LNCaP clone FGC (cell line): ENCODE measurements around the gene RDH13.
"Not testable (repeated sequence)": the region's sequence is repeated elsewhere in the genome, so short reads cannot be mapped to it uniquely, and the experiment has no call there.

Experiments used
- DNase-seq: peaks from one replicate; pipeline ENCODE4 v3.0.0-alpha.2; 2011; ENCODE audit warnings: low read depth
- H3K4me3 ChIP-seq: 2 replicates; pipeline ENCODE4 v1.5.1; 2011; ENCODE audit warnings: mild to moderate bottlenecking, low read depth, low read length, control low read depth
- CTCF ChIP-seq: IDR thresholded peaks from 2 replicates; pipeline ENCODE4 v1.5.1; 2012; ENCODE audit warnings: mild to moderate bottlenecking; ENCODE audit not compliant: control insufficient read depth, insufficient read depth; ENCODE audit errors: extremely low read depth

Gene RDH13

DNA sequence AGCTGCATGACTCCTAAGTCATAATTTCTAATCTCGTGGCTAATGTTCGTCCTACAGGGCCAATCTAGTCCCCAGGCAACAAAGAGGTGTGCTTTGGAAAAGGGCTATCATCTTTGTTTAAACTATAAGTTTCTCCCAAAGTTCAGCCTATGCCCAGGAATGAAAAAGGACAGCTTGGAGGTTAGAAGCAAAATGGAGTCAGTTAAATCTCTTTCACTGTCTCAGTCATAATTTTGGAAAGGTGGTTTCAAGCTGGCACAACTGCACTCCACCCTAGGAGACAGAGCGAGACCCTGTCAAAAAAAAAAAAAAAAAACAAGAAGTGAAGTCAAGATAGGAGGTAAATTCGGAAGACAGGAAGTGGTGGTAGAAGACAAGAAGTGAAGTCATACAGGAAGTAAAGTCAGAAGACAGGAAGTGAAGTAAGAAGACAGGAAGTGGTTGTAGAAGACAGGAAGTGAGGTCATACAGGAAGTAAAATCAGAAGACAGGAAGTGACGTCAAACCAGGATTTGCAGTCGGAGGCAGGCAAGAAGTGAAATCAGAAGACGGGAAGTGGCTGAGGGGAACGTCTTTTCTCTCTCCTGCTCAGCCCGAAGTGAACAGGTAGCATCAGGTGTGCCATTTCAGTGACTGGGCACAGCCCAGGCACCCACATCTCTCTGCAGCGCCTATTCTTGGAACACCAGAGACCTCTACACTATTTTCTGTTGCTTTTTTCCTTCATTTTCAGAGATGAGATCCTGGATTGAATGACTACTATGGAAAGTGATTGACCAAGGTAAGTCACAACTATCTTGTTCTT is 57.1 kb downstream of the RDH13 start:
- DNase-seq, result peak; percentile 91
- TF ChIP-seq CTCF, result no peak
- H3K4me3 ChIP-seq, result peak overlapping the region; percentile 77

- H3K4me3 ChIP-seq, result no peak overlapping the region
- no peak for TF ChIP-seq CTCF
- no peak for DNase-seq
Observed at GRCh38 chr19:55000761-55001160, 62.2 kb downstream of the RDH13 start.

DNA sequence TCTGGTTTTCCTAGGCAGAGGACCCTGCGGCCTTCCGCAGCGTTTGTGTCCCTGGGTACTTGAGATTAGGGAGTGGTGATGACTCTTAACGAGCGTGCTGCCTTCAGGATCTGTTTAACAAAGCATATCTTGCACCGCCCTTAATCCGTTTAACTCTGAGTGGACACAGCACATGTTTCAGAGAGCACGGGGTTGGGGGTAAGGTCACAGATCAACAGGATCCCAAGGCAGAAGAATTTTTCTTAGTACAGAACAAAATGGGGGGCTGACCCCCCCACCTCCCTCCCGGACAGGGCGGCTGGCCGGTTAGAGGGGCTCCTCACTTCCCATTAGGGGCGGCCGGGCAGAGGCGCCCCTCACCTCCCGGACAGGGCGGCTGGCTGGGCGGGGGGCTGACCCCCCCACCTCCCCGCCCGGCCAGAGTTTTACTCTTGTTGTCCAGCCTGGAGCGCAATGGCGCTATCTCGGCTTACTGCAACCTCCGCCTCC is 64.2 kb downstream of the RDH13 start:
- not testable (repeated sequence) for DNase-seq

GRCh38 chr19:54995561-54995960 is 67.4 kb downstream of the RDH13 start:
- H3K4me3 ChIP-seq, result no peak overlapping the region
- TF ChIP-seq CTCF, result no peak
- DNase-seq, result no peak

More for the DNA sequence above, 64.2 kb downstream of the RDH13 start:
- H3K4me3 ChIP-seq, result not testable (repeated sequence)
